GM19239 (cell line): ENCODE data around the gene H1-8.
A peak's percentile ranks its signal among the peaks of the same experiment; 100 is the strongest.
"Not testable (repeated sequence)": the region's sequence is repeated elsewhere in the genome, so short reads cannot be mapped to it uniquely, and the experiment has no call there.

Experiments
- DNase-seq: peaks from one replicate; pipeline ENCODE4 v3.0.0; 2011; ENCODE audit warnings: low spot score; ENCODE audit not compliant: insufficient read length
- FAIRE-seq: peaks from 2 replicates; lab custom pipeline; 2011; peaks lifted over from hg19 to GRCh38; lab: Jason Lieb, UNC

Gene H1-8

DNA sequence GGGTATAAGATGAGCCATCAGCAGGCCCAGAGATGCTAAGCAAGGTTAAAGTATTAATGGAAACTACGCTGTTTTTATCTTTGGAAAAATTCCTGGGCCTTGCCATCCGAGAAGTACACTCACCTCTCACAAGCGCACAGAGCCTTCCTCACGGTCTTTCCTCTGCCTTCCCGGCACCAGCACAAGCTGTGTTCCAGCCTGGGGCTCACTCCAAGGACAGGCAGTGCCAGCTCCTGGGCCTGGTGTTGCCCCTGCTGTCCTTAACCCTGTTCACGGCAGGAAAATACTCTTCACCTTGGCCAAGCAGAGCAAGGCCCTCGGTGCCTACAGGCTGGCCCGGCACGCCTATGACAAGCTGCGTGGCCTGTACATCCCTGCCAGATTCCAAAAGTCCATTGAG, 28.9 kb upstream of the H1-8 start:
- no peak for DNase-seq
- no peak for FAIRE-seq

DNA sequence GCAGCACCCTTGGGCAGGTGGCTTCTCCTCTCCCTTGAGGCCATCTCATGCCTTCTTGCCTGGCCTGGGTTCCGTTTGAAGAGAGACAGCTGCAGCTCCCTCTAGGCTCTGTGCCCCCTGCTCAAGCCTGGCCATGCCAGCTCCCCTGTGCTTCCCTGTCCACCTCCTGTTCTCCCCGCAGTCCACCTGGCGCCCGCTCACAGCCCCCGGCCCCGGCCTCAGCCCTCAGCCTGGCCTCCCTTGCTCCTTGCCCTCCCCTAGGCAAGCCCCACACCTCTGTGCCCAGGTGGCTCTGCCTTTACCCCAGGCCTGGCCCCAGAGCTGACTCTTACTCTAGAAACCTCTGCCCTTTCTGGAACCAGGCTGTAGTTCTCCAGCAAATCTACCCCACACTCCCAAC, 28.4 kb upstream of the H1-8 start:
- FAIRE-seq (no peak), DNase-seq (no peak)

DNA sequence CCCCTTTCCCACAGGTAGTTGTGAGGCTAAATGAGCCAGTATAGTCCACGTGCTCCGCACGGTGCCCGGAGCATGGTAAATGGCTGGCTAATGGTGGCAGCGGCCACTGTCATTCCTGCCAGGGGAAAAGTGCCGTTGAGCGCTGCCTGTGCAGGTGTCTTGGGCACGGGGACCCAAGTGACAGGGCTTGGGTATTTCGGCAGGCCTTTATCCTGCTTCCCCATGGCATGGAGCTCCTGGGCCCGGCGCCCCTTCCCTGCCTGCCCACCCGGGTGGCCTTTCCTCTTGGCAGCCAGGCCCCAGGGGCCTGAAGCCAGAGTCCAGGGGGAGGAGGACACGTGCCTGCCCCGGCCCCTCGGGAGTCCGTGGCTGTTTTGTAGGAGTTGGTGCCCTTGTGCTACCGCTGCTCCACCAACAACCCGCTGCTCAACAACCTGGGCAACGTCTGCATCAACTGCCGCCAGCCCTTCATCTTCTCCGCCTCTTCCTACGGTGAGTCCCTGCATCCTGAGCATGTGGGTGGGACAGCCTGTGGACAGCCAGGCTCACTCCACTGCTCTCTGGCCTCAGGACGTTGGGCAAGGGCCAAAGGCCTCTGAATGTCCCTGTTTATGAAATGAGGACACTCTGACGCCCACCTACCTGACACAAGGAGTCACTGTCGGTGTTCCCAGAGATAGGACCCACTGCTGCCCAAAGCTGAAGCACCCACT, 27.7 kb upstream of the H1-8 start:
- DNase-seq, FAIRE-seq: not testable (repeated sequence)

DNA sequence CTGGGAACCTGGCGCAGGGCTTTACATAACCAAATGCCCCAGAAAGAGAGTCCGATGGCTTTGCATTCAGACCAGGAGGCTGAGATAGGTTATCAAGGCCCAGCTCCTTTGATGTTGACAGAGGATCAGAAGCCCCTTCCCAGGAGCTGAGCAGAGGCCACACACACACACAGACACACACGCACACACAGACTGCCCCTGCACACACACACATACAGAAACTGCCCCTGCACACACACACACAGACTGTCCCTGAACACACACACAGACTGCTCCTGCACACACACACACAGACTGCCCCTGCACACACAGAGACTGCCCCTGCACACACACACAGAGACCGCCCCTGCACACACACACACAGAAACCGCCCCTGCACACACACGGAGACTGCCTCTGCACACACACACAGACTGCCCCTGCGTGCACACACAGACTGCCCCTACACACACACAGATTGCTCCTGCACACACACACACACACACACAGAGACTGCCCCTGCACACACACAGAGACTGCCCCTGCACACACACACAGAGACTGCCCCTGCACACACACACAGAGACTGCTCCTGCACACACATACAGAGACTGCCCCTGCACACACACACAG, 27.0 kb upstream of the H1-8 start:
- not testable (repeated sequence) for FAIRE-seq, DNase-seq

DNA sequence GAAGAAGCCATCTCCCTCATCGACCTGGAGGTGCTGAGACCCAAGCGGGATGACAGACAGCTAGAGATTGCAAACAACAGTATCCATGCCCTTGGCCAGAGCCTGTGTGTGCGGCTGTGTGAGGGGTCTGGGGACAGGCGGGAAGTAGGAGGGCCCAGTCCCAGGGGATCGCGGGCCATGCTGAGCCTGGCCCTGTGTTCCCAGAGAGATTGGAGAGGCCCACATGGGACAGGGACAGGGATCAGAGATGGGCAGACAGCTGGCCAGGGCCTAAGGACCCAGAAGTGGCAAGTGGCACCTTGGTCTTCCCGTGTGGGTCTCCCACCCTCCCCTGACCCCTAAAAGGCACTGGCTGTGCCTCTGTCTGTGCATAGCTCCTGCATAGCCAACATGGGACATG, 25.5 kb upstream of the H1-8 start:
- DNase-seq (no peak), FAIRE-seq (no peak)

DNA sequence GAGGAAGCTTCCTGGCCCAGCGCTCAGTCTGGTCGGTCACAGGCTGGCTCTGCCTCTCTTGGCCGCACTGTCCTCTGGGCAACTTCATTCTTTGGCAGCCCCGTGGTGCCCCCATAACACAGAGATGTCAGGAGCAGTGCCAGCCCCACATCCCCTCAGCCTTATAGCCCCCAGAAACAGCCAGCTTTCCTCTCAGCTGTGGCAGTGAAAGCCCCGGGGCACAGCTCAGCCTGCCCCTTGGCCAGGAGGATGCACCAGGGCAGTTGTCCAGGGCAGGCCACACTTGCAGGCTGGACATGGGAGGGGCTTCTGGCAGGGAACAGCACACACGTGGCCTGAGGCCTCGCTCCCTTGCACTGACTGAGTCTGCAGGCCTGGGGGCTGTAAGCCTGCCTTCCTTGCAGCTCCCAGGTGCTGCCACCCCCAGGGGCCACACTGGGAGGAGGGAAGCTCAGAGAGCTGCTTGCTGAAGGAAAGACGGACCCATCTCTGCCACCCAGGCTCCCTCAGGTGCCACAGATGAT, 24.9 kb upstream of the H1-8 start:
- DNase-seq (no peak), FAIRE-seq (no peak)

DNA sequence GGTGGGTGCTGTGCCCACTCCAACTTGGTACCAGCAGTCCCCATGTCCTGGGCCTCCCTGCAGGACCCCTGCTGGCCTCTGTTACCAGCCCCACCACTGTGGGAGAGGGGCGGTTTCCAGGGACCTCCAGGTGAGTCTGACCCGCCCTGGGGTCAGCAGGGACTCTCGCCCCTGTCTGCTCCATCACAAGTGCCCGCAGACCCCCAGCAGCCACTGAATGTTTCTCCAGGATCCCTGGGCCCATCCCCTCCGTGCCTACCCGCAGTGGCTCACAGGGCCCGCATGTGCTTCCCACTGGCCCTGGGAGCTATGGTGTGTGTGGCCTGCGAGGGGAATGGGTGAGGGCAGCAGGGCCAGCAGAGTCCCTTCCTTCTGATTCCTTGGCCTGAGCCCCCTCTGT, 24.4 kb upstream of the H1-8 start:
- no peak for FAIRE-seq
- no peak for DNase-seq

DNA sequence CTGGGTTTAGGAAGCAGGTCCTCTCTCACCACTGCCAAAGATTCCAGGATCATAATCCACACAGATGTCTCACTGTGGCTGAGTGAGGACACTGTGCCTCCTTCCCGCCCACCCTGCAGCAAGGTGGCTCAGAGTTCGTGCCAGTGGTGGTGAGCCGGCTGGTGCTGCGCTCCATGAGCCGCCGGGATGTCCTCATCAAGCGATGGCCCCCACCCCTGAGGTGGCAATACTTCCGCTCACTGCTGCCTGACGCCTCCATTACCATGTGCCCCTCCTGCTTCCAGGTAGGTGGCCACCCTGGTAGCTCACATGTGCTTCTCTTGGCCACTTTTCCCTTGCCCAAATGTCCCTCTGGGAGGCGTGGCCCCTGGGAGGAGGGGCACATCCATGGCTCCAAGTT, 23.5 kb upstream of the H1-8 start:
- FAIRE-seq (no peak), DNase-seq (no peak)

DNA sequence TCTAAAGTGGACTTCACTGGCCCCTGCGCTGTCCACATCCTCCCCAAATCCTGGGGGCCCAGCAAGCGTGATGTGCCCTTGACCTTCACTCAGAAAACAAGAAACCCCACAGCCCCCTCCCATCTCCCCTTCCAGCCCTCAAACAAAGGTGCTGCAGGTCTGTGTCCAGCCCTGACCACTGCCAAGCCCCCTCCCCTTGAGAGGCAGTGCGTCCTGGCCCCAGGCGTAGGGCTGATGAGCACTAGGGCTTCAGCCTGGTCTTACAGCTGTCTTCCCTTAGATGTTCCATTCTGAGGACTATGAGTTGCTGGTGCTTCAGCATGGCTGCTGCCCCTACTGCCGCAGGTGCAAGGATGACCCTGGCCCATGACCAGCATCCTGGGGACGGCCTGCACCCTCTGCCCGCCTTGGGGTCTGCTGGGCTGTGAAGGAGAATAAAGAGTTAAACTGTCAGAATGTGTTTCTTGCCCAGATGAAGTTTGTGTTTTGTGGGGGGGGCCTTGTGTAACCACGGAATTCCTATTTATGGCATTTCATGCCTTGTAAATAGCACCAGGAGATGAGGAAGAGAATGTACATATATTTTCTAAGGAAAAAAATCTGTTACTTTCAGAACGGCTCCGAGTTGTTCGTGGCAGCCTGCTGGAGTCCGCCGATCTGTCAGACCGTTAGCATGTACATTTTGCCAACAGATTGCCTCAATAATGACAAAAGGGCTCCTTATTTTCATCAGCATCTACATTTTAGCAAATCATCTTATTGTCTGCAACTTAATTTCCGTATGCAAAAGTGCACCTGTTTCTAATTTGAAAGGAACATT, 22.9 kb upstream of the H1-8 start:
- no peak for FAIRE-seq
- no peak for DNase-seq

DNA sequence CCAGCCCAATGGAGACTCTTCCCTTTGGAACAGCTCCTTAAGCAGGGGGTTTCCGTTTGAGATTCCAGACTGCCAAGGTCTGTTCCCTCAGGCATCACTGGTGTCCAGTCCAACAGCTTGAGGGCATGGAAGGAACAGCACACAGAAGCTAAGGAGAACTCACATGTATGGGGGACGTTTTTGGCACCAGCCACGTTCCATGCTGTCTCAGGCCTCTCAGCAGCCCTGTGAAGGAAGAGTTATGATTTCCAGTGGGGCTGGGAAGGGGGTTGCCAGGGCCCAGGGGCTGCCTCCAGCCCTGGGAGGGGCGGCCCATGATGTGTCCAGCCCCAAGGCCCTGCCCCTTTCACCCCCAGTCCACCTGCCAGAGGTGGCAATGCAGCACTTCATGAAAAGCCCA, 22.0 kb upstream of the H1-8 start:
- FAIRE-seq (no peak), DNase-seq (no peak)

DNA sequence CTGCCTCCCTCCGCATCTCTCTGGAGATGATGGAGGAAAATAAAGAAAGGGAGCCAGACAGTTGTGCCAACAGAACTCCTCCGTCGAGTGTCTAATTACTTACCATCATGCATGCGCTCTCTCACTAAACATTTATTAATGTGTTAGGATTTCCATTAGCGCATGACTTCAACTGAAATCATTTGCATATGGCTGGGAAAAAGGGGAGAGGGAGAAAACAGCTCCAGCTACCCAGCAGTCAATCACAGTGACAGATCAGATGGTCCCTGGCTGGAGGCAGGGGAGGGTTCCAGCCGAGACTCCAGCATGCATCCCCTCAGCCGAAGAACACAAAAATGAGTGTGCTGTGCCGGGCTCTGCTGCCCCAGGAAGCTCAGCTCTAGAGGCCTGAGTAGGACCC, 21.4 kb upstream of the H1-8 start:
- DNase-seq: no peak
- FAIRE-seq: no peak

DNA sequence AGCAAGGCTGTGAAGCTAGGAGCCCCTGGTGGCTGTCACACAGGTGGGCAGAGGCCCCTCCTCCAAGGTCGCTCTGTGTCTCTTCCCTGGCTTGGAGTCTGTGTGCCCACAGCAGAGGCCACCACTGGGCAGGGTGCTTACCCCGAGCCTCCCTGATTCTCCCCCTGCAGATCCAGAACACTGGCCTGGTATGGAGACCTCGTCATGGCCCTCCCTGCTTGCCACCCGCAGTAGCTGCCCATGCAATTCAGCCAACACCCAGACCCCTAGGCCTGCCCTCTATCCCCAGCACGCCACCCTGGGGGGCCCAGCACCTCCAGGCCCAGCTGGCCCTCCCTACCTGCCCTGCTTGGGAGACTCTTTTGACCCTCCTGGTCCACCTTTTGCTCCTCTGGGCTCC, 20.0 kb upstream of the H1-8 start:
- DNase-seq (no peak), FAIRE-seq (no peak)

DNA sequence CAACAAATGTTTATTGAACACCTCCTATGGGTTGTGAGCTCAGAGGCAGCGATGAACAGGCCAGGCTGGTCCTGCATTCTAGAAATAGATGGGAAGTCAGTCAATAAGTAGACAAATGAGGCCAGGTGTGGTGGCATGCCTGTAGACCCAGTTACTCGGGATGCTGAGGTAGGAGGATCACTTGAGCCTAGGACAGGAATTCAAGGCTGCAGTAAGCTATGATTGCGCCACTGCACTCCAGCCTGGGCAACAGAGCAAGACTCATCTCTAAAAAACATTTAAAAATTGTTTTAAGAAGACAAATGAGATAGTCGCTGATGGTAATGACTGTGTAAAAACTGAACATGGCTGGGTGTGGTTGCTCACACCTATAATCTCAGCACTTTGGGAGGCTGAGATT, 18.9 kb upstream of the H1-8 start:
- DNase-seq (no peak), FAIRE-seq (no peak)

DNA sequence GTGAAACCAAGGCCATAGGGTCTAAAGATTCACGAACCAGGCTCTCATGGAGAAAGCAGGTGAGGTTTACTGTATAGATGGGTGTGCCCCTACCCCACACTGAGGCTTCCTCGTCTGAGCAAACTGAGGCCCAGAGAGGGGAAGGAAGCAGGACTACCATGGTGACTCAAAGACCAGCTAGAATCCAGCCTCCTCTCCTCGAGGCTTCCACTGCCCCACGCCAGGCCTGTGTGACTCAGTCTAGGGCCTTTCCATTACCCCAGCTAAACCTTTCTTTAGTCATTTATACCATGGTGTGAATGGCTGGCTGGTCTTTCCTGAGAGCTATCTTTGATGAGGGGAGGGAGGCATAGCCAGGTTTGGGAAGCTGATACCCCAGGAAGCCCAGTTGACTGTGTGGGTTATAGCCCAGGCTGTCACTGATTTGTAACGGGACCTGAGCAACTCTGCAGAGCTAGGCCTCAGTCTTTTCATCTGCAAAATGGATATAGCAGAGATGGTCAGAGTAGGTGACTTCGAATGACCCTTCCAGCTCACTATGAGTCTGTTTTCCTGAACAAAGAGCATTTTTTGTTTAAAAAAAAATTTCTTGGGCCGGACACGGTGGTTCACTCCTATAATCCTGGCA, 17.5 kb upstream of the H1-8 start:
- FAIRE-seq: no peak
- DNase-seq: no peak

DNA sequence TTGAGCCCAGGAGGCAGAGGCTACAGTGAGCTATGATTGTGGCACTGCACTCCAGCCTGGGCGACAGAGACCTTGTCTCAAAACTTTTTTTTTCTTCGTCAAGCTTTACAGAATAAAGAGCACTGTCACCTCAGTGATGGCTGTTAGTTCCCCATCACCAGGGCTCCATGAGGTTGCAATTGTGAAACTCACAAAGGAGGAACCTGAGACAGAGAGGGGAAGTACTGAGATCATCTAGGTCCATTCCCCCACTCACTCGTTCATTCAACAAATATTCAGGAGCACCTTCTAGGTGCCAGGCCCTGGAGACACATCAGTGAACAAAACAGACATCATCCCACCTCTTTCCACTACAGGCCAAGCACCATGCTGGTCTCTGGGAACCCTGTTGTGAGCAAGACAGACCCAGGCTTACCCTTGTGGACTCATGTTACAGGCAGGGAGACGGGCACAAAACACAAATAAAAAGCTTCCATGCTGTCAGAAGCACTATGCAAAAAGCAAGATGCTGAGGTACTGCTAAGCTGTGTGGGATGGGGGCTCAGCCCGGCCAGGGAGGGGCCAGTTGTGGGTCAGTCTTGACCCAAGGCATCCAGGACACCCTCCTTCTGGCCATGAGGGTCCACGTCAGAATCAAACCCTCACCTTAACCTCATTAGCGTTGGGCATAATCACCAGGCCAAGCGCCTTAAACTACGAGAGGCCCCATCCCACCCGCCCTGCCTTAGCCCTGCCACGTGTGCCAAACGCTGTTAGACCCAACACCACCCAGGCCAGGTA, 16.7 kb upstream of the H1-8 start:
- DNase-seq (peak; percentile 61), FAIRE-seq (peak; percentile 79)

DNA sequence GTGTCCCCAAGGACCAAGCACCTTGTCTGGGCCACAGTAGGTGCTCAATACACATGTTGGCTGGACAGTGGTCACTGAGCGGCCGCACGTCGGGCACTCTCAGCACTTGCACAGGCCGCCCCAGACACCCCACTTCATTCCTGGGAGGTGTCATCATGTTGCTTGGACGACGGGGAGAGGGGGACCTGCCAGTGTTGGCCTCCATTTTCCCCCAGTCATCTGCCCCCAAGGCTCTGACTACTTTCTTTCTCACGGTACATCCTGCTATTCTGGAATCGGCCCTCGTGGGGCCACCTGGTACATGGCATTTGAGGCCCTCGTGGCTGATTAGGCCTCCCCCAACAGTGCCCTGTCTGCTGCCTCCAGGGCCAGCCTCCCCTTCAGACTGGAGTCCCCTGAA, 15.7 kb upstream of the H1-8 start:
- no peak for DNase-seq
- FAIRE-seq: no peak

DNA sequence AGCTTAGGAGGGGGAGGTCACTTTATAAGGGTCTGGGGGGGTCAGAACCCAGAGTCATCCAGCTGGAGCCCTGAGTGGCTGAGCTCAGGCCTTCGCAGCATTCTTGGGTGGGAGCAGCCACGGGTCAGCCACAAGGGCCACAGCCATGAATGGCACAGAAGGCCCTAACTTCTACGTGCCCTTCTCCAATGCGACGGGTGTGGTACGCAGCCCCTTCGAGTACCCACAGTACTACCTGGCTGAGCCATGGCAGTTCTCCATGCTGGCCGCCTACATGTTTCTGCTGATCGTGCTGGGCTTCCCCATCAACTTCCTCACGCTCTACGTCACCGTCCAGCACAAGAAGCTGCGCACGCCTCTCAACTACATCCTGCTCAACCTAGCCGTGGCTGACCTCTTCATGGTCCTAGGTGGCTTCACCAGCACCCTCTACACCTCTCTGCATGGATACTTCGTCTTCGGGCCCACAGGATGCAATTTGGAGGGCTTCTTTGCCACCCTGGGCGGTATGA, 14.3 kb upstream of the H1-8 start, which contains the start of gene RHO:
Gene RHO, plus strand, starts transcription at position 51 of the 512 bp plus-strand sequence. Its CDS starts 95 bp downstream, at position 146.
- DNase-seq: no peak
- no peak for FAIRE-seq

DNA sequence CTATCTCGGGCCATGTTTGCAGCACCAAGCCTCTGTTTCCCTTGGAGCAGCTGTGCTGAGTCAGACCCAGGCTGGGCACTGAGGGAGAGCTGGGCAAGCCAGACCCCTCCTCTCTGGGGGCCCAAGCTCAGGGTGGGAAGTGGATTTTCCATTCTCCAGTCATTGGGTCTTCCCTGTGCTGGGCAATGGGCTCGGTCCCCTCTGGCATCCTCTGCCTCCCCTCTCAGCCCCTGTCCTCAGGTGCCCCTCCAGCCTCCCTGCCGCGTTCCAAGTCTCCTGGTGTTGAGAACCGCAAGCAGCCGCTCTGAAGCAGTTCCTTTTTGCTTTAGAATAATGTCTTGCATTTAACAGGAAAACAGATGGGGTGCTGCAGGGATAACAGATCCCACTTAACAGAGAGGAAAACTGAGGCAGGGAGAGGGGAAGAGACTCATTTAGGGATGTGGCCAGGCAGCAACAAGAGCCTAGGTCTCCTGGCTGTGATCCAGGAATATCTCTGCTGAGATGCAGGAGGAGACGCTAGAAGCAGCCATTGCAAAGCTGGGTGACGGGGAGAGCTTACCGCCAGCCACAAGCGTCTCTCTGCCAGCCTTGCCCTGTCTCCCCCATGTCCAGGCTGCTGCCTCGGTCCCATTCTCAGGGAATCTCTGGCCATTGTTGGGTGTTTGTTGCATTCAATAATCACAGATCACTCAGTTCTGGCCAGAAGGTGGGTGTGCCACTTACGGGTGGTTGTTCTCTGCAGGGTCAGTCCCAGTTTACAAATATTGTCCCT, 13.4 kb upstream of the H1-8 start:
- FAIRE-seq: no peak
- DNase-seq: no peak

DNA sequence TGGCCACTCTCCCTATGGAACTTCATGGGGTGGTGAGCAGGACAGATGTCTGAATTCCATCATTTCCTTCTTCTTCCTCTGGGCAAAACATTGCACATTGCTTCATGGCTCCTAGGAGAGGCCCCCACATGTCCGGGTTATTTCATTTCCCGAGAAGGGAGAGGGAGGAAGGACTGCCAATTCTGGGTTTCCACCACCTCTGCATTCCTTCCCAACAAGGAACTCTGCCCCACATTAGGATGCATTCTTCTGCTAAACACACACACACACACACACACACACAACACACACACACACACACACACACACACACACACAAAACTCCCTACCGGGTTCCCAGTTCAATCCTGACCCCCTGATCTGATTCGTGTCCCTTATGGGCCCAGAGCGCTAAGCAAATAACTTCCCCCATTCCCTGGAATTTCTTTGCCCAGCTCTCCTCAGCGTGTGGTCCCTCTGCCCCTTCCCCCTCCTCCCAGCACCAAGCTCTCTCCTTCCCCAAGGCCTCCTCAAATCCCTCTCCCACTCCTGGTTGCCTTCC, 12.7 kb upstream of the H1-8 start:
- no peak for FAIRE-seq
- no peak for DNase-seq
